Adrenal gland (tissue), 12 donors: ENCODE results near the gene GSK3A. TPM values are rescaled to one million over a fixed set of nuclear protein-coding genes. Genes with fewer than 3 reads are reported as not detected.

Source experiments
- DNase-seq, 7 donors: peaks; one replicate each; pipeline ENCODE4 v3.0.0-alpha.2; 2019 to 2020
- H3K27ac ChIP-seq, 5 donors: fragments of 200-600 bp; sonication (generic) in 4 of 5; 1 replicate in 3 of 5; 2 replicates in 2 of 5; pipeline versions ENCODE4 v1.5.1 to v1.8.0; 2016 to 2020; ENCODE audit warnings: mild to moderate bottlenecking in 1 of 5
- H3K27me3 ChIP-seq: fragments of 200-600 bp; 2 replicates; pipeline ENCODE4 v1.8.0; 2021
- H3K36me3 ChIP-seq, 2 donors: fragments of 200-600 bp; replicated peaks in 1 of 2; 1 replicate in 1 of 2; 2 replicates in 1 of 2; pipeline versions ENCODE4 v1.5.1 to v1.8.0; 2018 to 2022
- H3K4me1 ChIP-seq, 2 donors: fragments of 200-600 bp; replicated peaks in 1 of 2; 1 replicate in 1 of 2; 2 replicates in 1 of 2; pipeline versions ENCODE4 v1.5.1 to v1.8.0; 2018 to 2021
- H3K4me3 ChIP-seq, 4 donors: fragments of 200-600 bp; sonication (generic) in 3 of 4; one replicate each; pipeline ENCODE4 v1.5.1; 2016 to 2018
- H3K9me3 ChIP-seq, 3 donors: fragments of 200-600 bp; sonication (generic) in 1 of 3; replicated peaks in 1 of 3; 1 replicate in 2 of 3; 2 replicates in 1 of 3; pipeline versions ENCODE4 v1.5.1 to v1.8.0; 2016 to 2021
- POLR2A ChIP-seq, 2 donors: fragments of 450-650 bp; IDR thresholded peaks; one replicate each; pipeline ENCODE4 v1.6.1; 2017; ENCODE audit warnings: antibody characterized with exemption in 2 of 2, mild to moderate bottlenecking in 2 of 2, moderate library complexity in 1 of 2
- WGBS, 4 donors: extraction: QIAGEN DNeasy Blood & Tissue Kit in 2 of 4; methylation state at CpG; one replicate each; pipeline versions ENCODE4 v1.1.5 to v1.1.7; 2013 to 2017; 5-methylcytosine and 5-hydroxymethylcytosine counted together
- intact Hi-C, 2 donors: fragments of 100-400 bp; cut with DNase I; formaldehyde crosslinking; loops; one replicate each; pipeline versions ENCODE4 v1.14.1 to v1.15.0; 2022 to 2023
- polyA plus RNA-seq, 3 donors: library from polyadenylated mRNA; stranded (reverse); fragments of 200-250 nt in 2 of 3; fragments of 350-450 nt in 1 of 3; fragmentation: Illumina TruSeq in 1 of 3; extraction: RNeasy Lipid Tissue Mini Kit (QIAGEN cat#74804) in 1 of 3; gene quantifications; one replicate each; pipeline ENCODE4 v1.2.3, GENCODE V29; 2013 to 2014
- total RNA-seq, 9 donors: library from RNA; depleted of rRNA in 4 of 9; stranded (reverse); fragments of >200 nt in 4 of 9; fragments of 120-200 nt in 1 of 9; fragmentation: NEBNext Ultra II Directional in 1 of 9; extraction: Animal tissue kit (Norgen Biotek cat#: 25700) in 1 of 9; gene quantifications; one replicate each; pipeline versions ENCODE4 v1.1.0 to v1.2.4, GENCODE V29; 2013 to 2023
- TF ChIP-seq, protein P1 (sequence below), 6 experiments: fragments of 450-650 bp in 4 of 6; fragments of 200-600 bp in 2 of 6; sonication (generic) in 1 of 6; IDR thresholded peaks; 1 replicate in 5 of 6; 2 replicates in 1 of 6; pipeline versions ENCODE4 v1.5.1 to v1.8.0; 2016 to 2021; ENCODE audit warnings: antibody characterized with exemption in 6 of 6, mild to moderate bottlenecking in 2 of 6, moderate library complexity in 1 of 6
- donor health status: healthy with polysubstance abuse.
- donor health status: Bipolar disorder and iron deficiency.
- donor health status: DM: yes; HTN: yes; CAD: no.
- donor health status: DM: no; HTN: no; CAD: no.
- donor health status: DM: no; HTN: no; CAD: no.
- donor health status: DM: yes; HTN: yes; CAD: no.

Gene GSK3A
- total and polyA plus RNA-seq, 12 donors, result 19.5 to 94.9 (median 49.7) TPM

DNA sequence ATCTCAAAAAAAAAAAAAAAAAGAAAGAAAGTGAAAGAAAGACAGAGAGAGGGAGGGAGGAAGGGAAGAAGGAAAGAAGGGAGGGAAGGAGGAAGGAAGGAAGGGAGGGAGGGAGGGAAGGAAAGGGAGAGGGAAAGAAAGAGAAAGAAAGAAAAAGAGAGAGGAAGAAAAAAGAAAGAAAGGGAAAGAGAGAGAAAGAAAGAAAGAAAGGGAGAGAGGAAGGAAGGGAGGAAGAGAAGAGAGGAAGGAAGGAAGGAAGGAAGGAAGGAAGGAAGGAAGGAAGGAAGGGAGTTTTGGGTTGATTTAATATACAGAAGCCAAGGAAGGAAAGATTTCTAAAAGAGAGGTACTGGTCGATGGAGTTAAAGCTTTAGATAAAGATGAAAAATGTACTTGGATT lies 53.7 kb downstream of the GSK3A start:
- H3K4me1 ChIP-seq, result peaks cover 0 to 8% of the 10 kb centered on the region in 2 donors
- no peak for DNase-seq
- H3K4me3 ChIP-seq, result no peak overlapping the region
- intact Hi-C loops, result no loop called here
- TF ChIP-seq POLR2A (IDR thresholded peaks at IDR 0.05), result no peak
- TF ChIP-seq, protein P1, sequence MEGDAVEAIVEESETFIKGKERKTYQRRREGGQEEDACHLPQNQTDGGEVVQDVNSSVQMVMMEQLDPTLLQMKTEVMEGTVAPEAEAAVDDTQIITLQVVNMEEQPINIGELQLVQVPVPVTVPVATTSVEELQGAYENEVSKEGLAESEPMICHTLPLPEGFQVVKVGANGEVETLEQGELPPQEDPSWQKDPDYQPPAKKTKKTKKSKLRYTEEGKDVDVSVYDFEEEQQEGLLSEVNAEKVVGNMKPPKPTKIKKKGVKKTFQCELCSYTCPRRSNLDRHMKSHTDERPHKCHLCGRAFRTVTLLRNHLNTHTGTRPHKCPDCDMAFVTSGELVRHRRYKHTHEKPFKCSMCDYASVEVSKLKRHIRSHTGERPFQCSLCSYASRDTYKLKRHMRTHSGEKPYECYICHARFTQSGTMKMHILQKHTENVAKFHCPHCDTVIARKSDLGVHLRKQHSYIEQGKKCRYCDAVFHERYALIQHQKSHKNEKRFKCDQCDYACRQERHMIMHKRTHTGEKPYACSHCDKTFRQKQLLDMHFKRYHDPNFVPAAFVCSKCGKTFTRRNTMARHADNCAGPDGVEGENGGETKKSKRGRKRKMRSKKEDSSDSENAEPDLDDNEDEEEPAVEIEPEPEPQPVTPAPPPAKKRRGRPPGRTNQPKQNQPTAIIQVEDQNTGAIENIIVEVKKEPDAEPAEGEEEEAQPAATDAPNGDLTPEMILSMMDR (IDR thresholded peaks at IDR 0.05), result no peak
- no peaks in the 10 kb centered on the region for H3K9me3 ChIP-seq
- no peaks in the 10 kb centered on the region for H3K36me3 ChIP-seq
- WGBS, 4 donors, result 27 to 45% (median 32%) methylated on average over 1 of the region's 1 CpG
- H3K27me3 ChIP-seq, result no peaks in the 10 kb centered on the region
- H3K27ac ChIP-seq, result no peak overlapping the region

DNA sequence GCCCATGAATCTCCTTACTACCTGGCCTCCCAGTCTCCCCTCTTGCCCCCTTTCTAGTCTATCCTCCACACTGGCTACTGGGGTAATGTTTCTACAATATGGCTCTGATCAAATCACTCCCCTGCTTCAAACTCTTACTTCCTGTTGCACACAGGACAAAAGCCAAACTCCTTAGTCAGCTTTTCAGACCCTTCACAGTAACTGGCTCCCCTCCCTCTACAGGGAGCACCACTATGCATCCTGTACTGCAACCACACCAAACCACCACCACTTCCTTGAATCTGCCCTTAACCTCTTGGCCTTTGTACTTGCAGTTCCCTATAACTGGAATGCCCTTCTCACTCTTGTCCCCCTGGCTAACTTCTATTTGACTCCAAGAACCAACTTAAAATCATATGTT lies 57.1 kb downstream of the GSK3A start:
- Histone ChIP-seq H3K4me3 (no peak overlapping the region), H3K9me3 (no peaks in the 10 kb centered on the region), H3K4me1 (peaks cover 0 to 8% of the 10 kb centered on the region in 2 donors), H3K36me3 (no peaks in the 10 kb centered on the region), H3K27ac (no peak overlapping the region), H3K27me3 (peaks cover 15% of the 10 kb centered on the region)
- DNase-seq, result no peak
- no peak for TF ChIP-seq POLR2A (IDR thresholded peaks at IDR 0.05)
- TF ChIP-seq, protein P1 (IDR thresholded peaks at IDR 0.05), result no peak
- intact Hi-C loops, result loop anchor here in 1 of 2 donors (2.0 kb wide), 1 partner anchor 54 kb away; no protein-coding TSS in a partner anchor

DNA sequence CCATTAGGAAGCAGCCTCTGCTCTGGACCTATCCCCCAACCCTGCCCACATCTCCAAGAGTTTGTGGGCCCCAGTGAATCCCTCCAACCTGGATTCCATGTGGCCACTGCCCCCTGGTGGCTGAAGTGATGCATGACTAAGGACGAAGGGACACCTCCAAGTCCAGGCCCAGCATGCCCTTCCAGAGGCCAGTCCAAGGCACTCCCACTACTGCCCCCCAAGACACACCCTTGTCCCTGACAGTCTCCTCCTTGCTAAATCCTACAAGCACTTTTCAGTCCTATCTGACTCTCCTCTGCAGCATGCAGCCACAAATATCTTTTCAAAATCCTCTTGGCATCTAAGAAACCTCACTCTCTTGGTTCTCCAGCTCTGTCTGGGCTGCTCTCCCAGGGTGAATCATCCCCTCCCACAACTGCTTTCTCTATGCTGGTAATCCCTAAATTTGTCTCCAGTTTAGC lies 58.0 kb downstream of the GSK3A start:
- Histone ChIP-seq H3K4me1 (peaks cover 0 to 8% of the 10 kb centered on the region in 2 donors), H3K27me3 (peaks cover 23% of the 10 kb centered on the region), H3K9me3 (no peaks in the 10 kb centered on the region), H3K27ac (no peak overlapping the region), H3K4me3 (no peak overlapping the region), H3K36me3 (no peaks in the 10 kb centered on the region)
- WGBS, 4 donors, result 0 to 3% (median 0%) methylated on average over 1 of the region's 1 CpG; no CpG with 5 or more reads in 1 of the 4 donors
- DNase-seq, result peak; percentile 72 to 92 (median 77)
- intact Hi-C loops, result loop anchor here (2.0 to 5.0 kb wide), 2 partner anchors 52 to 54 kb away; partner anchors contain the start of gene POU2F2 (in 1 of the 2)
- no peak for TF ChIP-seq POLR2A (IDR thresholded peaks at IDR 0.05)
- TF ChIP-seq, protein P1 (IDR thresholded peaks at IDR 0.05), result peak; percentile 81 to 90 (median 86)

Other genes starting within 250 kb of the GSK3A start
- 10 to 100 TPM in 2 of 9 donors, 1 to 10 TPM in 3, under 1 TPM in 3, not detected in 1; 0.11 to 35.0 (median 3.5) TPM for gene ATP1A3, start 248.4 kb downstream of the GSK3A start, total RNA-seq
- 10 to 100 TPM in 1 of 3 donors, 1 to 10 TPM in 2; 4.1 to 14.2 (median 10.0) TPM for gene ATP1A3, start 248.4 kb downstream of the GSK3A start, polyA plus RNA-seq
- 1 to 10 TPM in 4 of 9 donors, under 1 TPM in 4, not detected in 1; 0.24 to 6.2 (median 0.85) TPM for gene GRIK5, start 172.4 kb downstream of the GSK3A start, total RNA-seq
- 10 to 100 TPM in 1 of 3 donors, 1 to 10 TPM in 2; 2.3 to 11.9 (median 2.4) TPM for gene GRIK5, start 172.4 kb downstream of the GSK3A start, polyA plus RNA-seq
- gene ZNF574, start 166.4 kb downstream of the GSK3A start, total RNA-seq, result 10 to 100 TPM in 7 of 9 donors, 1 to 10 TPM in 2; 6.4 to 16.9 (median 13.2) TPM
- gene ZNF574, start 166.4 kb downstream of the GSK3A start, polyA plus RNA-seq, result 1 to 10 TPM; 2.7 to 7.9 (median 5.4) TPM
- gene POU2F2, start 110.2 kb downstream of the GSK3A start, total RNA-seq, result 1 to 10 TPM in 8 of 9 donors, under 1 TPM in 1; 0.72 to 4.9 (median 2.9) TPM
- 10 to 100 TPM in 1 of 3 donors, 1 to 10 TPM in 2; 4.2 to 17.2 (median 6.8) TPM for gene POU2F2, start 110.2 kb downstream of the GSK3A start, polyA plus RNA-seq
- 10 to 100 TPM; 27.1 to 54.8 (median 32.0) TPM for gene DEDD2, start 24.9 kb downstream of the GSK3A start, total RNA-seq
- gene DEDD2, start 24.9 kb downstream of the GSK3A start, polyA plus RNA-seq, result 10 to 100 TPM; 26.0 to 39.9 (median 26.2) TPM
- 10 to 100 TPM in 2 of 9 donors, 1 to 10 TPM in 7; 4.2 to 12.5 (median 8.9) TPM for gene ZNF526, start 22.3 kb downstream of the GSK3A start, total RNA-seq
- gene ZNF526, start 22.3 kb downstream of the GSK3A start, polyA plus RNA-seq, result 1 to 10 TPM; 2.0 to 5.1 (median 2.9) TPM
- 10 to 100 TPM; 11.4 to 71.2 (median 55.0) TPM for gene ERF, start 12.5 kb upstream of the GSK3A start, total RNA-seq
- gene ERF, start 12.5 kb upstream of the GSK3A start, polyA plus RNA-seq, result 100 to 1,000 TPM in 1 of 3 donors, 10 to 100 TPM in 2; 14.3 to 147 (median 44.1) TPM
- gene CIC, start 26.6 kb upstream of the GSK3A start, total RNA-seq, result 100 to 1,000 TPM in 1 of 9 donors, 10 to 100 TPM in 8; 11.9 to 119 (median 72.1) TPM
- 100 to 1,000 TPM in 1 of 3 donors, 10 to 100 TPM in 2; 13.3 to 171 (median 61.7) TPM for gene CIC, start 26.6 kb upstream of the GSK3A start, polyA plus RNA-seq
- 1 to 10 TPM in 7 of 9 donors, under 1 TPM in 2; 0.61 to 2.5 (median 1.6) TPM for gene PRR19, start 59.5 kb upstream of the GSK3A start, total RNA-seq
- gene PRR19, start 59.5 kb upstream of the GSK3A start, polyA plus RNA-seq, result 1 to 10 TPM in 2 of 3 donors, under 1 TPM in 1; 0.51 to 2.3 (median 1.2) TPM
- gene PAFAH1B3, start 60.0 kb upstream of the GSK3A start, total RNA-seq, result 10 to 100 TPM; 22.7 to 59.8 (median 33.6) TPM
- 10 to 100 TPM; 15.9 to 56.4 (median 37.0) TPM for gene PAFAH1B3, start 60.0 kb upstream of the GSK3A start, polyA plus RNA-seq
- 1 to 10 TPM in 5 of 9 donors, under 1 TPM in 1, not detected in 3; 0.94 to 5.9 (median 2.8) TPM for gene TMEM145, start 70.7 kb upstream of the GSK3A start, total RNA-seq
- 10 to 100 TPM in 1 of 3 donors, 1 to 10 TPM in 2; 4.5 to 31.7 (median 5.4) TPM for gene TMEM145, start 70.7 kb upstream of the GSK3A start, polyA plus RNA-seq
- 10 to 100 TPM in 8 of 9 donors, 1 to 10 TPM in 1; 9.0 to 51.9 (median 31.3) TPM for gene MEGF8, start 83.0 kb upstream of the GSK3A start, total RNA-seq
- gene MEGF8, start 83.0 kb upstream of the GSK3A start, polyA plus RNA-seq, result 10 to 100 TPM in 2 of 3 donors, 1 to 10 TPM in 1; 7.2 to 29.0 (median 13.0) TPM
- gene CNFN, start 147.7 kb upstream of the GSK3A start, total RNA-seq, result 1 to 10 TPM in 6 of 9 donors, under 1 TPM in 1, not detected in 2; 0.78 to 4.7 (median 3.4) TPM
- gene CNFN, start 147.7 kb upstream of the GSK3A start, polyA plus RNA-seq, result 10 to 100 TPM in 1 of 3 donors, 1 to 10 TPM in 2; 1.2 to 20.9 (median 7.4) TPM
- gene LIPE, start 184.8 kb upstream of the GSK3A start, total RNA-seq, result 100 to 1,000 TPM in 1 of 9 donors, 10 to 100 TPM in 8; 11.2 to 230 (median 39.5) TPM
- gene LIPE, start 184.8 kb upstream of the GSK3A start, polyA plus RNA-seq, result 100 to 1,000 TPM in 1 of 3 donors, 10 to 100 TPM in 2; 29.9 to 204 (median 68.6) TPM
- gene CXCL17, start 200.3 kb upstream of the GSK3A start, total RNA-seq, result under 1 TPM in 3 of 9 donors, not detected in 6; 0.28 to 0.50 (median 0.34) TPM
- under 1 TPM in 1 of 3 donors, not detected in 2; 0.27 TPM for gene CXCL17, start 200.3 kb upstream of the GSK3A start, polyA plus RNA-seq